HepG2 (cell line): ENCODE measurements around the gene CDK5RAP1. TPM values are rescaled to one million over a fixed set of nuclear protein-coding genes. Genes with fewer than 3 reads are reported as not detected.
A peak's percentile ranks its signal among the peaks of the same experiment; 100 is the strongest.

Source experiments
- CC2D1A ChIP-seq: sonication (generic); formaldehyde crosslinking; IDR thresholded peaks from 2 replicates; pipeline ENCODE4 v1.8.1; 2023; ENCODE audit warnings: mild to moderate bottlenecking, missing genetic modification reagents
- FOXA1 ChIP-seq, 2 experiments: fragments of 450-650 bp in 1 of 2; sonication (generic) in 1 of 2; formaldehyde crosslinking in 1 of 2; IDR thresholded peaks; 2 replicates each; pipeline versions ENCODE4 v1.4.0 to v1.6.1; 2016 to 2020; ENCODE audit warnings: missing genetic modification reagents in 1 of 2
- FOXM1 ChIP-seq: sonication (generic); formaldehyde crosslinking; IDR thresholded peaks from 2 replicates; pipeline ENCODE4 v1.5.0; 2020; ENCODE audit warnings: missing genetic modification reagents
- HIC2 ChIP-seq: sonication (generic); formaldehyde crosslinking; IDR thresholded peaks from 2 replicates; pipeline ENCODE4 v1.9.0; 2022; ENCODE audit warnings: low read depth, missing genetic modification reagents
- IRF2 ChIP-seq: IDR thresholded peaks from 2 replicates; pipeline ENCODE4 v1.6.1; 2018; ENCODE audit warnings: missing genetic modification reagents, missing compliant biosample characterization
- JUNB ChIP-seq: sonication (generic); formaldehyde crosslinking; IDR thresholded peaks from 2 replicates; pipeline ENCODE4 v1.8.0; 2022; ENCODE audit warnings: missing genetic modification reagents, mild to moderate bottlenecking, borderline replicate concordance
- KAT8 ChIP-seq: IDR thresholded peaks from 2 replicates; pipeline ENCODE4 v1.6.1; 2016; ENCODE audit warnings: missing genetic modification reagents, missing compliant biosample characterization
- KDM2A ChIP-seq: sonication (generic); formaldehyde crosslinking; IDR thresholded peaks from 2 replicates; pipeline ENCODE4 v1.4.0; 2020; ENCODE audit warnings: low read depth, missing genetic modification reagents, borderline replicate concordance
- NBN ChIP-seq: fragments of 450-650 bp; conservative IDR thresholded peaks from 2 replicates; pipeline ENCODE4 v1.6.1; 2017
- PITX1 ChIP-seq: sonication (generic); formaldehyde crosslinking; IDR thresholded peaks from 2 replicates; pipeline ENCODE4 v1.5.1; 2020; ENCODE audit warnings: mild to moderate bottlenecking, missing genetic modification reagents
- SATB2 ChIP-seq: sonication (generic); formaldehyde crosslinking; IDR thresholded peaks from 2 replicates; pipeline ENCODE4 v1.5.0; 2020; ENCODE audit warnings: missing genetic modification reagents
- SRSF9 ChIP-seq: fragments of 200-400 bp; formaldehyde crosslinking; IDR thresholded peaks from 2 replicates; pipeline ENCODE4 v1.6.1; 2018; ENCODE audit warnings: borderline replicate concordance, mild to moderate bottlenecking, low read depth, low read length; ENCODE audit not compliant: insufficient read depth, poor library complexity, severe bottlenecking
- ZMYM3 ChIP-seq: sonication (generic); formaldehyde crosslinking; IDR thresholded peaks from 2 replicates; pipeline ENCODE4 v1.5.1; 2020; ENCODE audit warnings: mild to moderate bottlenecking, missing genetic modification reagents
- ZNF329 ChIP-seq: sonication (generic); formaldehyde crosslinking; IDR thresholded peaks from 2 replicates; pipeline ENCODE4 v1.9.0; 2021; ENCODE audit warnings: low read depth, mild to moderate bottlenecking, missing genetic modification reagents
- ZNF331 ChIP-seq: sonication (generic); formaldehyde crosslinking; IDR thresholded peaks from 2 replicates; pipeline ENCODE4 v1.4.0; 2020; ENCODE audit warnings: missing genetic modification reagents
- ZNF569 ChIP-seq: sonication (generic); formaldehyde crosslinking; IDR thresholded peaks from 2 replicates; pipeline ENCODE4 v1.5.0; 2020; ENCODE audit warnings: mild to moderate bottlenecking, missing genetic modification reagents, moderate library complexity, borderline replicate concordance
- ZNF709 ChIP-seq: sonication (generic); formaldehyde crosslinking; IDR thresholded peaks from 2 replicates; pipeline ENCODE4 v1.5.0; 2020; ENCODE audit warnings: mild to moderate bottlenecking, missing genetic modification reagents
- ZNF749 ChIP-seq: sonication (generic); formaldehyde crosslinking; IDR thresholded peaks from 2 replicates; pipeline ENCODE4 v1.8.0; 2022; ENCODE audit warnings: mild to moderate bottlenecking, missing genetic modification reagents, moderate library complexity, borderline replicate concordance
- polyA plus RNA-seq, 8 experiments: library from polyadenylated mRNA; depleted of rRNA in 3 of 8; stranded (reverse) in 7 of 8; unstranded in 1 of 8; fragments of >200 nt; fragmentation: Illumina TruSeq in 4 of 8; extraction: Trizol in 4 of 8; gene quantifications; 2 replicates each; pipeline versions ENCODE4 v1.2.1 to v1.2.3, GENCODE V29; 2011 to 2016; ENCODE audit warnings: low read depth in 4 of 8, missing spikeins in 1 of 8, mixed read lengths in 1 of 8; ENCODE audit not compliant: insufficient read depth in 1 of 8
- total RNA-seq, 5 experiments: library from RNA; depleted of rRNA; stranded (reverse); fragments of >200 nt; fragmentation: Illumina TruSeq; extraction: Trizol; gene quantifications; 2 replicates each; pipeline ENCODE4 v1.2.3, GENCODE V29; 2016; ENCODE audit warnings: low read depth in 1 of 5
- TF ChIP-seq, protein P1 (sequence below): sonication (generic); formaldehyde crosslinking; conservative IDR thresholded peaks from 2 replicates; pipeline ENCODE4 v1.4.0; 2020; ENCODE audit warnings: missing genetic modification reagents
- TF ChIP-seq, protein P2 (sequence below): sonication (generic); formaldehyde crosslinking; IDR thresholded peaks from 2 replicates; pipeline ENCODE4 v1.4.0; 2020; ENCODE audit warnings: mild to moderate bottlenecking, missing genetic modification reagents, borderline replicate concordance

Gene CDK5RAP1
- total and polyA plus RNA-seq, 2 of the 13 experiments (the other 11 are each of a cell fraction or from before 2014, with no cell fraction given) = 53.6 to 98.2 TPM

- TF ChIP-seq HIC2 (CRISPR knock-in tag) (peak; percentile 55; the same call in 1 of the 2 replicates), ZNF709 (CRISPR knock-in tag) (0 out of 2 replicates have a peak, but pooled peaks have one; percentile 17), IRF2 (CRISPR knock-in tag) (0 out of 2 replicates have a peak, but pooled peaks have one; percentile 20), JUNB (no peak), KAT8 (no peak), ZNF331 (CRISPR knock-in tag) (no peak), NBN (no peak), PITX1 (CRISPR knock-in tag) (peak; percentile 58; the same call in 1 of the 2 replicates), SRSF9 (no peak), KDM2A (CRISPR knock-in tag) (peak; percentile 42; the same call in 1 of the 2 replicates), SATB2 (CRISPR knock-in tag) (no peak), ZMYM3 (peak; percentile 67; the same call in 1 of the 2 replicates), CC2D1A (CRISPR knock-in tag) (no peak), FOXM1 (CRISPR knock-in tag) (no peak), ZNF329 (CRISPR knock-in tag) (no peak), FOXA1 (IDR thresholded peaks at IDR 0.05) (no peak), FOXA1 (CRISPR knock-in tag; IDR thresholded peaks at IDR 0.05) (no peak), ZNF749 (CRISPR knock-in tag) (no peak), ZNF569 (no peak)
- TF ChIP-seq, protein P1, sequence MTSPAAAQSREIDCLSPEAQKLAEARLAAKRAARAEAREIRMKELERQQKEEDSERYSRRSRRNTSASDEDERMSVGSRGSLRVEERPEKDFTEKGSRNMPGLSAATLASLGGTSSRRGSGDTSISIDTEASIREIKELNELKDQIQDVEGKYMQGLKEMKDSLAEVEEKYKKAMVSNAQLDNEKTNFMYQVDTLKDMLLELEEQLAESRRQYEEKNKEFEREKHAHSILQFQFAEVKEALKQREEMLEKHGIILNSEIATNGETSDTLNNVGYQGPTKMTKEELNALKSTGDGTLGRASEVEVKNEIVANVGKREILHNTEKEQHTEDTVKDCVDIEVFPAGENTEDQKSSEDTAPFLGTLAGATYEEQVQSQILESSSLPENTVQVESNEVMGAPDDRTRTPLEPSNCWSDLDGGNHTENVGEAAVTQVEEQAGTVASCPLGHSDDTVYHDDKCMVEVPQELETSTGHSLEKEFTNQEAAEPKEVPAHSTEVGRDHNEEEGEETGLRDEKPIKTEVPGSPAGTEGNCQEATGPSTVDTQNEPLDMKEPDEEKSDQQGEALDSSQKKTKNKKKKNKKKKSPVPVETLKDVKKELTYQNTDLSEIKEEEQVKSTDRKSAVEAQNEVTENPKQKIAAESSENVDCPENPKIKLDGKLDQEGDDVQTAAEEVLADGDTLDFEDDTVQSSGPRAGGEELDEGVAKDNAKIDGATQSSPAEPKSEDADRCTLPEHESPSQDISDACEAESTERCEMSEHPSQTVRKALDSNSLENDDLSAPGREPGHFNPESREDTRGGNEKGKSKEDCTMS = no peak
- TF ChIP-seq, protein P2, sequence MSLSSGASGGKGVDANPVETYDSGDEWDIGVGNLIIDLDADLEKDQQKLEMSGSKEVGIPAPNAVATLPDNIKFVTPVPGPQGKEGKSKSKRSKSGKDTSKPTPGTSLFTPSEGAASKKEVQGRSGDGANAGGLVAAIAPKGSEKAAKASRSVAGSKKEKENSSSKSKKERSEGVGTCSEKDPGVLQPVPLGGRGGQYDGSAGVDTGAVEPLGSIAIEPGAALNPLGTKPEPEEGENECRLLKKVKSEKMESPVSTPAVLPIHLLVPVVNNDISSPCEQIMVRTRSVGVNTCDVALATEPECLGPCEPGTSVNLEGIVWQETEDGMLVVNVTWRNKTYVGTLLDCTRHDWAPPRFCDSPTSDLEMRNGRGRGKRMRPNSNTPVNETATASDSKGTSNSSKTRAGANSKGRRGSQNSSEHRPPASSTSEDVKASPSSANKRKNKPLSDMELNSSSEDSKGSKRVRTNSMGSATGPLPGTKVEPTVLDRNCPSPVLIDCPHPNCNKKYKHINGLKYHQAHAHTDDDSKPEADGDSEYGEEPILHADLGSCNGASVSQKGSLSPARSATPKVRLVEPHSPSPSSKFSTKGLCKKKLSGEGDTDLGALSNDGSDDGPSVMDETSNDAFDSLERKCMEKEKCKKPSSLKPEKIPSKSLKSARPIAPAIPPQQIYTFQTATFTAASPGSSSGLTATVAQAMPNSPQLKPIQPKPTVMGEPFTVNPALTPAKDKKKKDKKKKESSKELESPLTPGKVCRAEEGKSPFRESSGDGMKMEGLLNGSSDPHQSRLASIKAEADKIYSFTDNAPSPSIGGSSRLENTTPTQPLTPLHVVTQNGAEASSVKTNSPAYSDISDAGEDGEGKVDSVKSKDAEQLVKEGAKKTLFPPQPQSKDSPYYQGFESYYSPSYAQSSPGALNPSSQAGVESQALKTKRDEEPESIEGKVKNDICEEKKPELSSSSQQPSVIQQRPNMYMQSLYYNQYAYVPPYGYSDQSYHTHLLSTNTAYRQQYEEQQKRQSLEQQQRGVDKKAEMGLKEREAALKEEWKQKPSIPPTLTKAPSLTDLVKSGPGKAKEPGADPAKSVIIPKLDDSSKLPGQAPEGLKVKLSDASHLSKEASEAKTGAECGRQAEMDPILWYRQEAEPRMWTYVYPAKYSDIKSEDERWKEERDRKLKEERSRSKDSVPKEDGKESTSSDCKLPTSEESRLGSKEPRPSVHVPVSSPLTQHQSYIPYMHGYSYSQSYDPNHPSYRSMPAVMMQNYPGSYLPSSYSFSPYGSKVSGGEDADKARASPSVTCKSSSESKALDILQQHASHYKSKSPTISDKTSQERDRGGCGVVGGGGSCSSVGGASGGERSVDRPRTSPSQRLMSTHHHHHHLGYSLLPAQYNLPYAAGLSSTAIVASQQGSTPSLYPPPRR (CRISPR knock-in tag) = no peak
Measured at GRCh38 chr20:33444797-33445560, 43.7 kb upstream of the CDK5RAP1 start (continued).
